Gastroesophageal sphincter (tissue), 3 donors: ENCODE measurements around the gene NTSR1.

Experiments
- EP300 ChIP-seq: sonication (generic); formaldehyde crosslinking; IDR thresholded peaks from one replicate; pipeline ENCODE4 v1.6.1; 2017; ENCODE audit warnings: antibody characterized with exemption, mild to moderate bottlenecking
- POLR2A ChIP-seq, 2 donors: fragments of 450-650 bp; IDR thresholded peaks; one replicate each; pipeline ENCODE4 v1.6.1; 2017; ENCODE audit warnings: antibody characterized with exemption in 2 of 2, mild to moderate bottlenecking in 2 of 2, moderate library complexity in 1 of 2
- POLR2AphosphoS5 ChIP-seq: sonication (generic); formaldehyde crosslinking; IDR thresholded peaks from one replicate; pipeline ENCODE4 v1.6.1; 2017; ENCODE audit warnings: antibody characterized with exemption
- TF ChIP-seq, protein P1 (sequence below), 4 experiments: fragments of 200-600 bp in 2 of 4; fragments of 450-650 bp in 2 of 4; sonication (generic) in 1 of 4; IDR thresholded peaks; one replicate each; pipeline ENCODE4 v1.5.1; 2017 to 2019; ENCODE audit warnings: antibody characterized with exemption in 4 of 4, mild to moderate bottlenecking in 2 of 4, moderate library complexity in 2 of 4

GRCh38 chr20:62696434-62696957 is 12.1 kb upstream of the NTSR1 start:
- TF ChIP-seq POLR2AphosphoS5 (no peak), POLR2A (IDR thresholded peaks at IDR 0.05) (no peak), EP300 (no peak)
- TF ChIP-seq, protein P1, sequence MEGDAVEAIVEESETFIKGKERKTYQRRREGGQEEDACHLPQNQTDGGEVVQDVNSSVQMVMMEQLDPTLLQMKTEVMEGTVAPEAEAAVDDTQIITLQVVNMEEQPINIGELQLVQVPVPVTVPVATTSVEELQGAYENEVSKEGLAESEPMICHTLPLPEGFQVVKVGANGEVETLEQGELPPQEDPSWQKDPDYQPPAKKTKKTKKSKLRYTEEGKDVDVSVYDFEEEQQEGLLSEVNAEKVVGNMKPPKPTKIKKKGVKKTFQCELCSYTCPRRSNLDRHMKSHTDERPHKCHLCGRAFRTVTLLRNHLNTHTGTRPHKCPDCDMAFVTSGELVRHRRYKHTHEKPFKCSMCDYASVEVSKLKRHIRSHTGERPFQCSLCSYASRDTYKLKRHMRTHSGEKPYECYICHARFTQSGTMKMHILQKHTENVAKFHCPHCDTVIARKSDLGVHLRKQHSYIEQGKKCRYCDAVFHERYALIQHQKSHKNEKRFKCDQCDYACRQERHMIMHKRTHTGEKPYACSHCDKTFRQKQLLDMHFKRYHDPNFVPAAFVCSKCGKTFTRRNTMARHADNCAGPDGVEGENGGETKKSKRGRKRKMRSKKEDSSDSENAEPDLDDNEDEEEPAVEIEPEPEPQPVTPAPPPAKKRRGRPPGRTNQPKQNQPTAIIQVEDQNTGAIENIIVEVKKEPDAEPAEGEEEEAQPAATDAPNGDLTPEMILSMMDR (IDR thresholded peaks at IDR 0.05): no peak
